Sigmoid colon (tissue), 3 donors: ENCODE results near the gene SREBF2.

Source experiments
- CTCF ChIP-seq, 4 experiments: fragments of 450-650 bp in 3 of 4; fragments of 200-600 bp in 1 of 4; IDR thresholded peaks; one replicate each; pipeline ENCODE4 v1.5.1; 2016 to 2019; ENCODE audit warnings: antibody characterized with exemption in 4 of 4, mild to moderate bottlenecking in 3 of 4, moderate library complexity in 2 of 4
- POLR2A ChIP-seq, 2 donors: fragments of 450-650 bp; IDR thresholded peaks; one replicate each; pipeline ENCODE4 v1.6.1; 2016; ENCODE audit warnings: antibody characterized with exemption in 2 of 2, mild to moderate bottlenecking in 2 of 2, moderate library complexity in 2 of 2

DNA sequence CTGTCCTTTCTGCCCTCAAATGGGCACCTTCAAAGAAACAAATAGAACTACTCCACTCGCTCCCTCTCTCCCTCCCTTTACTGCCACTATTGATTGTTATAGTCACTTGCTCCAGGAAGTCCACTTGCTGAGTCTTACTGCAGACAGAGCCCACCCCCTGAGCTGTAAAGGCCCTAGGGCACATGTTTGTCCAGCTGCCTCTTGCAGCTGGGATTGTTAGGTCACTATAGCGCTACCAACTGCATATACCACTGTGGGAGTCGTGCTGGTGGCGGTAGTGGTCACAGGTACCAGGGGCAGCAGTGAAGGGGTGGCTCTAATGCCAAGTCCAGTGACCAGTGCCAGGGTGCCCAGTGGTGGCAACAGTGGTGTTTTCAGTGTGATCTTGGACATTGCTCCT is 4.4 kb upstream of the SREBF2 start:
- TF ChIP-seq POLR2A (IDR thresholded peaks at IDR 0.05), result peak in 1 of 2 donors; percentile 9
- TF ChIP-seq CTCF (IDR thresholded peaks at IDR 0.05), result no peak
